DMS53 (cell line): ENCODE results near the gene STAMBP.
"Not testable (repeated sequence)": the region's sequence is repeated elsewhere in the genome, so short reads cannot be mapped to it uniquely, and the experiment has no call there.

ENCODE experiments used
- DNase-seq: peaks from one replicate; lab custom pipeline; 2025; lab: John Stamatoyannopoulos, UW

STAMBP gene

GRCh38 chr2:73828818-73829570, at the start of gene STAMBP:
STAMBP (plus strand) TSS chr2:73828961; CDS start chr2:73830857, 1,896 bp downstream.
- peak; percentile 99 for DNase-seq

- DNase-seq, result peak; percentile 96
Measured at GRCh38 chr2:73779467-73780236, 49.1 kb upstream of the STAMBP start, which contains the start of gene DUSP11. DUSP11 (minus strand) TSS chr2:73780103; CDS start chr2:73779974, 129 bp downstream.

- DNase-seq, result no peak
Measured at GRCh38 chr2:73780237-73780582, 48.6 kb upstream of the STAMBP start.

GRCh38 chr2:73783402-73783801, 45.4 kb upstream of the STAMBP start:
- not testable (repeated sequence) for DNase-seq

GRCh38 chr2:73783883-73784282, 44.9 kb upstream of the STAMBP start, which contains the start of gene C2orf78:
C2orf78 (plus strand) TSS chr2:73784183; CDS start chr2:73784310, 127 bp downstream.
- not testable (repeated sequence) for DNase-seq

- no peak for DNase-seq
Measured at GRCh38 chr2:73811878-73812277, 16.9 kb upstream of the STAMBP start.

- no peak for DNase-seq
Measured at GRCh38 chr2:73812635-73813034, 16.1 kb upstream of the STAMBP start.

GRCh38 chr2:73818296-73818695, 10.5 kb upstream of the STAMBP start:
- no peak for DNase-seq

GRCh38 chr2:73821227-73821626, 7.5 kb upstream of the STAMBP start:
- DNase-seq, result no peak

- DNase-seq, result no peak
Measured at GRCh38 chr2:73821669-73822068, 7.1 kb upstream of the STAMBP start.

- no peak for DNase-seq
Measured at GRCh38 chr2:73822276-73822675, 6.5 kb upstream of the STAMBP start.

- no peak for DNase-seq
Measured at GRCh38 chr2:73822991-73823390, 5.8 kb upstream of the STAMBP start.

- DNase-seq, result no peak
Measured at GRCh38 chr2:73823416-73823815, 5.3 kb upstream of the STAMBP start.

GRCh38 chr2:73823916-73824523, 4.7 kb upstream of the STAMBP start:
- peak; percentile 87 for DNase-seq

- DNase-seq, result no peak
Measured at GRCh38 chr2:73825408-73825807, 3.4 kb upstream of the STAMBP start.

- DNase-seq, result peak; percentile 67
Measured at GRCh38 chr2:73827018-73827417, 1.7 kb upstream of the STAMBP start.

GRCh38 chr2:73827660-73828388, 937 bp upstream of the STAMBP start:
- DNase-seq, result peak; percentile 34

GRCh38 chr2:73828389-73828817, 358 bp upstream of the STAMBP start:
- DNase-seq, result peak; percentile 34

GRCh38 chr2:73830871-73831401, 2.2 kb downstream of the STAMBP start:
- no peak for DNase-seq

- peak; percentile 59 for DNase-seq
Measured at GRCh38 chr2:73832930-73833329, 4.2 kb downstream of the STAMBP start.

GRCh38 chr2:73836141-73836943, 7.6 kb downstream of the STAMBP start:
- DNase-seq, result no peak
